Measurements from ENCODE around the gene CRKL.
"Not testable (repeated sequence)": the region's sequence is repeated elsewhere in the genome, so short reads cannot be mapped to it uniquely, and the experiment has no call there.

The CRKL gene, protein sequence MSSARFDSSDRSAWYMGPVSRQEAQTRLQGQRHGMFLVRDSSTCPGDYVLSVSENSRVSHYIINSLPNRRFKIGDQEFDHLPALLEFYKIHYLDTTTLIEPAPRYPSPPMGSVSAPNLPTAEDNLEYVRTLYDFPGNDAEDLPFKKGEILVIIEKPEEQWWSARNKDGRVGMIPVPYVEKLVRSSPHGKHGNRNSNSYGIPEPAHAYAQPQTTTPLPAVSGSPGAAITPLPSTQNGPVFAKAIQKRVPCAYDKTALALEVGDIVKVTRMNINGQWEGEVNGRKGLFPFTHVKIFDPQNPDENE

DNA sequence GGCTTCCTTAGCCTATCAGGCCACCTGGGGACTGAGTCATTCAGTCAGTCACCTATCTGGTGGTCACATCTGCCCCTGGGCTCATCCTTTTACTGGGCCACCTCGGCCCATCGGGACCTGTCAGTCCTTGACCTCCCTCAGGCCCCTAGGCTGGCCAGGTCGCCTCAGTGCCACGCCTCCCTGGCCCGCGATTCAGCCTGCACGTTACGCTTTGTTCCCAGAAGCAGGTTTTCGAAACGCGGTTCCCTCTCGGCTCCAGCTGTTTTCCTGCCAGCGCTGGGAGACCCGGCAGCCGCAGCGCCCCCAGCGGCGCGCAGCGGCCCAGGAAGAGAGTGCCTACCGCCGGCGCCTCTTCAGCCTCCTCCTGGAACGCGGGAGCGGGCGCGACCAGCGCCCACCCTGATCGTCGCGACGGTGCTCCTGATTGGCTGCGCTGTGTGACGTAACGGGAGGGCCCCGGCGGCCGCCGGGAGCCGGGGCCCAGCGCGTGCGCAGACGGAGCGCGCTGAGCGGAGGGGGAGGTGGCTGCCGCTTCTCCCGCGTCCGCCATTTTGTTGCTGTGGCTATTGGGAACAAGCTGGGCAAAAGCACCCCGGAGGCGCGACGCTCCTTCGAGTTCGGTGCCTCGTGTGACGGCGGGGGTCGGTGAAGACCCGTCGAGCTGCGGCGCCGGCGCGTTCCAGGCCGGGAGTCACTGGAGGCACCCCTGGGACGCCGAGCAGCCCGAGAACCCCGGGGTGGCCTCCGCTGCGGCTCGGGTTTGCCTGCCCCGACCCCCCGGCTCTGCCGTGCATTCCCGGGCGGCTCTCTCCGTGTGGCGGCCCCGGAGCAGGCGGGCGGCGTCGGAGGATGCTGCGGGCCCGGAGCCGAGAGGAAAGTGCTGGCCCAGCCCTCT lies at the start of gene CRKL:
CRKL (plus strand) TSS at position 492 of the 895 bp plus-strand sequence. CDS start 528 bp downstream, outside the sequence.
- DNase-seq (ENCODE audit: low read depth), result peak; percentile 94

DNA sequence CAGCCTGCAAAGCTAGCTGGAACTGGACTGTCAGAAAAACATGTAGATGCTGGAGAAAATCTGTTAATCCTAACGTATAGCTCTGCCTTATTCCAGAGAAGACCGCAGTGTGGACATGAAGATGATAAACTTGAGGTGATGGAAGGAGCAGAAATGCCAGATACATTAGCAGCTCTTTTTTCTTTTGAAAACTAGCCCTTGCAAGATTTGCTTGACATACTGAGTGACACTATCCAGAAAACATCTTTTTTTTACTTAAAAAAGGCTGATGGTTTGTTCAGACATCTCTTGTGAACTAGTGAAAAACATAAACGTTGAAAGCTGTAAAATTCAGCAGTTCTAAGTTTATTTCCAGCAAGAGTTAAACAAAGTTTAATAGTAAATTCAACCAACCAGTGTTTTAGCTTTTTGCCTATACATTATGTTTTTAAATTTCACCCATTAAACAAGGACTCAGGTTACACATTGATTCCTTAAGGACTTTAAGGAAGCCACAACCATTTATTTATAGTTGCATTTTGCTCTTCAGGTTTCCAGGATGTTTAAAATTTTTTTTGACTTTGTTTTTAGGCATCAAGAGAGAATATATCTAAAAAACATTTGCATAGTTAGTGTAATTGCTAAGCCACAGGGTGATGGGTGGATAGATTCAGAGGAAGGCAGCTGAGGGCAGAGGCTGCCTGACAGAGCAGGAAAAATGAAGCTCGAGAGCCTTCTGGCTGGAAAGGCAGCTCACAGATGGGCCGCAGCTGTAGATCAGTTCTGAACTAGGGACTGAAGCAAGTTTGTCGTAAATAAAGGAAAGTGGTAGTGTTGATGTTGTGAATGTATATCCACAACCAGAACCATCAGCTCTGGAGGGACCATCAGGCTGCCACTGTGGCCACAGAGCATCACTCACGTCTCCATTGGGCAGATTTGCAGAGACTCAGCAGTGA lies 48.9 kb upstream of the CRKL start:
- DNase-seq (ENCODE audit: low read depth), result no peak

DNA sequence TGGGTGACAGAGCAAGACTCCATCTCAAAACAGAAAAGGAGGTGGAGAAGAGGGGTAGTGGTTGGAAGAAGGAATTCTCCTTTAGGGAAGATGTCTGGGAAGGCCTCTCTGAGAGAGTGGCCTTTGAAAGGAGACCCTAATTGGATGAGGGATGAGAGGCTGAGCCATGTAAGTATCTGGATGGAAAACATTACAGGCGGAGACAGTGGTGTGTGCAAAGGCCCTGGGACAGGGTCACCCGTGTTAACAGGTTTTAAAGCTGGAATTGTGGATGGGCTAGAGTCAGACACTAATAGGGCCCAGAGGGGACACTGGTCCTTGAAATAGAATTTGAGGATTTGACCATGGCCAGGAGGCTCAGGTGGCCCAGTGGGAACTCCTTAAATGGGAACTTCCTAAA lies 48.0 kb upstream of the CRKL start:
- DNase-seq (ENCODE audit: low read depth), result no peak

DNA sequence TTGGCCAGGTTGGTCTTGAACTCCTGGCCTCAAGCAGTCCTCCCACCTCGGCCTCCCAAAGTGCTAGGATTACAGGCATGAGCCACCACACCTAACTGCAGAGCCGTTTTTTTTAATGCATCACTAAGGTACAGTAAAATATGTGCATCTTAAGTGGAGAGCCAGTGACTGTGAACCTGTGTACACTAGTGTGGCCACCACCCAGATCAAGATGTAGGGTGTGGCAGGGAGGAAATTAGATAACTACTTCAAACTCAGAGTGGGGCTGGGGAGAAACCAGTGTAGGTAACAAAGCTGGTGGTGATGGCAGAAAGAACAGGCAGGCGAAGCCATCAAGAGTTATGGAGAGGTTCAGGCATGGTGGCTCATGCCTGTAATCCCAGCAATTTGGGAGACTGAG lies 44.0 kb upstream of the CRKL start:
- DNase-seq (ENCODE audit: low read depth), result no peak

DNA sequence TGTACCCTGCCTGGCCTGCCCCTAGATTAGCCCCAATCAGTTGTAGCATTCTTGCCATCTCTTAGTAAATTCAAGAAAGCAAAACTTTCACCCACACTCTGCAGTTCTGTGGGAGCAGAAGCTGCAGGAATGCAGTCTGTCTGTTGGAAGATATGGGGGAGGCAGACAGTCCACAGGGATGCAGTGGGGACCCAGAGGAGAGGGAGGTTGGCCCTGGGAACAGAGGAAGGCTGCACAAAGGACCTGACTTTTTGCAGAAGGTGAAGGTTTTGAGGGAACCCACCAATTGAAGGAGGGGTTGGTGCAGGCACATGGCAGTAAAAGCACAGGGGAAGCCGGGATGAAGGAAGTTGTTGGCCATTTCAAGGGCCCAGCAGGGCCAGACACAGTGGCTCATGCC lies 41.9 kb upstream of the CRKL start:
- DNase-seq (ENCODE audit: low read depth), result no peak

DNA sequence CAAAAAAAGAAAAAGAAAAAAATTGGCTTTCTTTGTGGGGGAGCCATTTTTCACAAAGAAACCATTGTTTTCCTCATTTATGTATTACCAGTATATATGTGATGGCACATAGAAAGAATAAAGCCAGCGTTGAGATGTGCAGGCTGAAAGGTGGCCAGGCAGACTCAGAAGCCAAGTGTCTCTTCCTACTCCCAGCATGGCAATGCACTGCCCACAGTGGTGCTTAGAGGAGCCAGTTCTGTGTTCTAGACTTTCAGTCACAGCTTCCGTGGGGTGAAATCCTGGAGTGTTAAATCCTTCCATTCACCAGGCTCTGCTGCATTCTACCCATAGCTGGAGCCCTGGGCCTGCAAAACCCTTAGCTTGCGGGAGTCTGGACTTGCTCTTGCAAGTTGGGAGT lies 39.5 kb upstream of the CRKL start:
- no peak for DNase-seq (ENCODE audit: low read depth)

DNA sequence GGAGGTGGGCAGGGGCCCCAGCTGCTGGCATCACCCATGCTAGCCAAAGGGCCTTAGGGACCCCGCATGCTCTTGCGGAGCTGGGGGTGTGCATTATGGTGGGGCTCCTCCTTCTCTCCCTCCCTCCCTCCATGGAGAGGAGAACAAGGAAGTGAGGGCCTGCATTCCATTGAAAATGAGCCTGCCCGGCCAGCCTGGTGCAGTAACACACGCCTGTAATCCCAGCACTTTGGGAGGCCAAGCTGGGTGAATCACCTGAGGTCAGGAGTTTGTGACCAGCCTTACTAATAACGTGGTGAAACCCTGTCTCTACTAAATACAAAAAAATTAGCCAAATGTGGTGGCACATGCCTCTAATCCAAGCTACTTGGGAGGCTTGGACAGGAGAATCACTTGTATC lies 36.0 kb upstream of the CRKL start:
- no peak for DNase-seq (ENCODE audit: low read depth)

DNA sequence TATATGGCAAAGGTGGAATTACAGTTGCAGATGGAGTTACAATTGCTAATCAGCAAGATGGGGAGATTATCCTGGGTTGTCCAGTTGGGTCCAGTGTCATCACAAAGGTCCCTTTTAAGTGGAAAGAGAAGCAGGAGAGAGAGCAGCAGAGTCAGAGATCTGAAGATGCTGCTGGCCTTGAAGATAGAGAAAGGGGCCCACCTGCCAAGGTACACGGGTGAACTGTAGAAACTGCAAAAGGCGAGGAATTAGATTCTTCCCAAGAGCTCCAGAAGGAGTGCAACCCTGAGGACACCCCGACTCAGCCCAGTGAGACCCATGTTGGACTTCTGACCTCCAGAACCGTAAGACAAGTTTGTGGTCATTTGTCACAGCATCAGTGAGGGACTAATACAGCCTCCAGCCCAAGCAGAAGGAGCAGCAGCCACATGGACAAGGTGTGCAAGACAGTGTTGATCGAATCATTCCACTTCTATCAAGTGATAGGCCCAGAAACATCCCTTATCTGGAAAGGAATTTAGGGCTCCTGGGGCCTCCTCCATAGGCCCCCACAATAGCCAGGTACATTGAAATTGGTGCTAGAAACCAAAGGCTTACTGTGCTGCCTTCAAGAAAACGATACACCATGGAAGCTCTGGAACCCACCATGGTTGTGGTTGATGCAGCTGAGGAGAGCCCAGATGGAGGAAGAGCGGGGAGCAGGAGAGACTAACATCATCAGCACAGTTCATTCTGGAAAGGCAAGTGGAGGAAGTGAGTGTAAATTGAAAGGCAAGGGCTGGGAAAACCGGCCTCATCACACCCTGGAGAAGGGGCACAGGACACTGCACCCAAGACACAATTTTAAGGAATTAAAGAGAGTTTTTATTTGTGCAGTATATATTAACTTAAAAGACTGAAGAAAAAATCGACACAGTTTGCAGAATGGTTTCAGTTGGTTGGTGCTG lies 35.1 kb upstream of the CRKL start:
- no peak for DNase-seq (ENCODE audit: low read depth)

DNA sequence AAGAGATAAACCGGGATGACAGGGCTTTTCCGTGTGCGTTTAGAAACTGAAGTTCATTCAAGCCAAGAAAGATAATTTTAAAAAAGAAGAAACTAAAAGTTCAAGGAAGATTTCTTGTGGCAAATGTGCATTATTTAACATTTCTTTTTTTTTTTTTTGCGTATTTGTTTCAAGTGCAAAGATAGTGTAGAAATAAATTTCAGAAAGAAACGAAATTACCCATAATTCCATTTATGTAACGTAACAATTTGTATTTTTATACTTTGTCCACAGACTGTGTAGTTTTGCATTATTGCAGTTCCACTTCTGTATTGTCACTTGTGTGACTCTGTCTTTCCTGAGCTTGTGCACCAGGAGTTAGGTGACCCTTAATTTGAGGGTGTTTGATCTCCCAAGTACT lies 34.4 kb upstream of the CRKL start:
- DNase-seq (ENCODE audit: low read depth), result no peak

DNA sequence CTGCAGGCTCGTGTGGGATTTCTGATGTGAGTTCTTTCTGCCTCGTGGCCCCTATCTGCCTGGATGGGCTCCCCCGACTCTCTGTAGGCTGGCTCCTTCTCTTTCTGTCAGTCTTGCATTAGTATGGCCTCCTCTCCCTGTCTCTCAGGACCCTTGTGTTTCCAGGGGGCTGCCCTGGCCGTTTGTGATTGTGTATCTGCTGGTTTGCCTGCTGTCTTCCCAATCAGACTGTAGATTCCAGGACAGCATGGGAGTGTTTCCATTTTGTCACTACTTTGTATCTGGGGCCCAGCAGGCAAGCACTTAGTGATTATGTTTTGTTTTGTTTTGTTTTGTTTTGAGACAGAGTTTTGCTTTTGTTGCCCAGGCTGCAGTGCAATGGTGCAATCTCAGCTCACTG lies 32.8 kb upstream of the CRKL start:
- no peak for DNase-seq (ENCODE audit: low read depth)

DNA sequence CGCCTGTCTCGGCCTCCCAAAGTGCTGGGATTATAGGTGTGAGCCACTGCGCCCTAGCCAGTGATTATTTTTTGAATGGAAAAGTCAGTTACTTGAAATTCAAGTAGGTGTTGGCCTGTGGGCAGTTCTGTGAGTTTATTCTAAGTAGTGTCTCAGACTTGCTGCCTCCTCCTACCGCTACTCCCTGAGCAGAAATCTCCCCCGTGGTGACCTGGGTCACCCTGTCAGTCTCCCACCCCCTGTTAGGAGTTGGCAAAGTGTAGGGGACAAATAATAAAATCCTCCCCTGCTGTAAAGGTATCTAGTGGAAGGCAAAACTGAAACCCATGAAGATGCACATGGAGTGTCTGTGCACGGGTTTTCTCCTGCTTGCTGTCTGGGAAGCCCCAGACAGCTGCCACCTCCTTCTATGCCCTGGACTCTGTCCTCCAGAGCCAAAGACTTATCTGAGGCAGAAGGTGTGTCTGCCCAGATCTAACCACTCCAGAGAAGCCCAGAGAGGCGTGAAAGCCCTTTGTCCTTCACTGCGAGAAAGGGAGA lies 32.1 kb upstream of the CRKL start:
- no peak for DNase-seq (ENCODE audit: low read depth)

DNA sequence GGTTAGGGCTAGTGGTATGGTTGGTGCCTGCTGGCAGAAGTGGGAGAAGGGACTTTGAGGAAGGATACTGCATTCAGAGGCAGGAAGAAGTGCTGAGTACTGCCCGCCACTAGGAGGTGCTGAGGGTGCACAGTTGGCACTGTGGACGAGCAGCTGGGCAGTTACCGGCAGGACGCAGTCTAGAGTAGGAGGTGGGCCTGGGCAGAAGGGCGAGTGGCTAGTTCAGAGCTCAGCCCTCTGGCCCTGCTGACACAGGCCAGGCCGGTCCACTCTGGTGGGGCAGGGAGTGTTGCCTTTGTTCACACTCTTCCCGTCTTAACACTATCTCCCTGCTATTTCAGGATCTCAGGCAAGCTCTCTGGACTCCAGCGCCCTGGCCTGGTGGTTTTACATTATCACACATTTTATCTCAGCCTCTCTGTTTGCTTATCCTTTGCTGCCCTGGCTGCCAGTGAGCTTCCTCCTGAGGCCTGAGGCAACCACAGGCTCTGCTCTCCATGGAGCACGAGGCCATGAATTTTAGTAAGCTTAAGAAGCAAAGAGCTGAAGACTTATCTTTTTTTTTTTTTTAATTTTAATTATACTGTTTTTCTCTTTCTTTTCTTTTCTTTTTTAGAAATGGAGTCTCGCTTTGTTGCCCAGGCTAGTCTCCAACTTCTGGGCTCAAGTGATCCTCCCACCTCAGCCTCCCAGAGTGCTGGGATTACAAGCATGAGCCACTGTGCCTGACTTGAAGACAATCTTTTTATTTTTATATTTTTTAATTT lies 31.5 kb upstream of the CRKL start:
- DNase-seq (ENCODE audit: low read depth), result peak; percentile 12

DNA sequence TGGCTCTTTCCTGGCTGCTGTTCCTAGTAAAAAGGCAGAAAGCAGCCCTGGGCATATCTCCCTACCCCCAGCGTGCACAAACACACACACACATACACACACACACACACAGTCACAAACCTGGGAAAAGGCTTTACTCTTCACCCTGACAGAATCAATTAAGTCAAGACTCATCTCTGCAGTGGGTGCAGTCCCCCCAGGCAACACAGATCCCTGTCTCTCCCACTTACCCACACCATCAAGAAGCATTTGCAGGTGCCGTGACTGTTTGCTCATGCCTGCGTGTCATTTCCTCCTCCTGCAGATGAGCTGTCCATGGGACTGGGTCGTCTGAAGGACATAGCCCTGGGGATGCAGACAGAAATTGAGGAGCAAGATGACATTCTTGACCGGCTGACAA lies 29.8 kb upstream of the CRKL start:
- no peak for DNase-seq (ENCODE audit: low read depth)

DNA sequence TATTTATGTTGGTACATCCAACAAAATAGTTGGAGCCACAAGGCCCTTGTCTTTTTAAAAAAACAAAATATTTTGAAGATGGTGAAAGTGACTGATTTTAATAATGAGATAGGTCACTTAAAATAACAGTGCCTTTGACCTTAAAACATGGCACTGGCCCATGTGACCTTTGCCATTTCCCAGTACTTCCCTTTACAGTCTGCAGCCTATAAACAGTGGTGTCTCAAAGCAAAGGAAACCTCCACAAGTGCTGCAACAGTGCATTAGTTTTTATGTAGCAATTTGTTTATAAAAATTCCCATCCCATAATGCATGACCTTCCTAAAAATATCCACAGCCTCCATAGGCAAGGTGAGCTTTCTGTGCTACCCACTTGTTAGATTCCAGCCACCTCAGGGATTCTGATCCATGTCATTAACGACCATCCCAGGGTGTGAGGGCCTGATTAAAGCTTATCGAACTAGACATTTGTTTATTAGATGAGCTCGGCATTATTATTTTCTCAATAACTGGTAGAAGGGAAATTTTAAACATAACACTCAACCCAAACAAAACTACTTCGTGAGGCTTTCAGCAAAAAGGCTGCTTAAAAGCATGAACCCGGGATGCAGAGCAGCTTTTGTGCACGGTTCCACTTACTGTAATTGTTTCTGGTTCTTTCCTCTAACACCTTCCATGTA lies 28.0 kb upstream of the CRKL start:
- no peak for DNase-seq (ENCODE audit: low read depth)

DNA sequence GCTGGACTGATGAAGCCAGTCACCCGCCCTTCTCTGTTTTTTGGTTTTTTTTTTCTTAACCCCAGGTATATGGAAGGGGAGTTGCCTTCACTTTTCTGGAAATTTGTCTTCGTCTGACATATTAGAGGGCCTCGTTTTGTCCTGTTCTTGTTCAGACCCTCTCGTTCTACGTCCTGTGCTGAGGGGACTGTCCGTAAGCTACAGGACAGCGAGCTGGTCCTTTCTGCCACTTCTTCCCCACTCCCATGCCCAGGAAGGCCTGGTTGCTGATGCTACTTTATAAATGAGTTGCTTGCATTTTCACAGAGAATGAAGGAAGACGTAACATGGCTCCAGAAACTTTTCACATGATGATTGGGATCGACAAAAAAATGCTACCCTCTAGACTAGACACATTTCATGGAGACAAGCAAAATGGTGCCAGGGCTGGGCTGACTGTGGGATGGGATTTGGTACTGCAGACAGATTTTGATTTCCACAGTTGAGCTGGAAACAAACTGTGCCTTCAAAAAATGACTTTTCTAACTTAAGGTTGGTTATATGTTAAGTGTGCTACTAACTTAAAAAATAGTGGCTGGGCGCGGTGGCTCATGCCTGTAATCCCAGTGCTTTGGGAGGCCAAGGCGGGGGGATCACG lies 27.2 kb upstream of the CRKL start:
- DNase-seq (ENCODE audit: low read depth), result no peak

DNA sequence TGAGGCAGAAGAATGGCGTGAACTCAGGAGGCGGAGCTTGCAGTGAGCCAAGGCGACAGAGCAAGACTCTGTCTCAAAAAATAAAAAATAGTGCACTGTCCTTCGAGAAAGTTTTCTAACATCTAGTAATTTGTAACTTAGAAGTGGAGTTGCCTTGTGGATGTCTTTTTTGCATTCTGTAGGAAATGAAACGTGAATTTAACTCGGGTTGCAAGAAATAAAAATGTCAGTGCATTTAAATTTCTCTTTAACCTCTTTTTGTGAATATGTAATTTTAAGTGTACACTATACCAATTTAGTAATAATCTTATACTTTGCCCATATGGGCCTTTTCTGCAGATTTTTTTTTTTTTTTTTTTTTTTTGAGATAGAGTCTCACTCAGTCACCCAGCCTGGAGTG lies 26.2 kb upstream of the CRKL start:
- no peak for DNase-seq (ENCODE audit: low read depth)

DNA sequence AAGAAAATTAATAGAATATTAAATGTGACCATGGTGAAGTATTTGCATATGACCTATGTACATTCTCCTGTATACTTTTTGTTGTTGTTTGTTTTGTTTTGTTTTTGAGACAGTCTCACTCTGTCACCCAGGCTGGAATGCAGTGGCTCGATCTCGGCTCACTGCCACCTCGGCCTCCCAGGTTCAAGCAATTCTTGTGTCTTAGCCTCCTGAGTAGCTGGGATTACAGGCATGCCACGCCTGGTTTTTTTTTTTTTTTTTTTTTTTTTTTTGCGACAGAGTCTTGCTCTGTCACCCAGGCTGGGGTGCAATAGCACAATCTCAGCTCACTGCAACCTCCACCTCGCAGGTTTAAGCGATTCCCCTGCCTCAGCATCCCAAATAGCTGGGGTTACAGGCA lies 19.5 kb upstream of the CRKL start:
- DNase-seq (ENCODE audit: low read depth), result not testable (repeated sequence)

DNA sequence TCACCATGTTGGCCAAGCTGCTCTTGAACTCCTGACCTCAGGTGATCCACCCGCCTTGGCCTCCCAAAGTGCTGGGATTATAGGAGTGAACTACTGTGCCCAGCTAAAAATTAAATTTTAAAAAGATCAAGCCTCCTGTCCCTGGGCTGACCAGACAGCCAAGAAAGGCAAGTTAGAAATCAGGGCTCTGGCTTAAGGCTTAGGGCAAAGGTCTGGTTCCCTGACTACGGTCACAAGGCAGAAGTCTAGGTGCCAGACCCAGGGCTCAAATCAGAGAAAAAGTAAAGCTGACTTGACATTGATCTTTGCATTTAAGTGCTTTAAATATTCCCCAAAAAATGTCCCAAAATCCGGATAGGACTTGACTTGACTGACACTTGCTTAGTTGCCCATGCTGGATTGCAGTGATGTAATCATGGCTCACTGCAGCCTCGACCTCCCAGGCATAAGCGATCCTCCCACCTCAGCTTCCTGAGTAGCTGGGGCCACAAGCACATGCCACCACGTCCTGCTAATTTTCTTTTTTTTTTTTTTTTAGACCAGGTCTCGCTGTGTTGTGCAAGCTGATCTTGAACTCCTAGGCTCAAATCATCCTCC lies 17.3 kb upstream of the CRKL start:
- DNase-seq (ENCODE audit: low read depth), result no peak
